ENCODE data around the gene ADAMTSL4.

DNA sequence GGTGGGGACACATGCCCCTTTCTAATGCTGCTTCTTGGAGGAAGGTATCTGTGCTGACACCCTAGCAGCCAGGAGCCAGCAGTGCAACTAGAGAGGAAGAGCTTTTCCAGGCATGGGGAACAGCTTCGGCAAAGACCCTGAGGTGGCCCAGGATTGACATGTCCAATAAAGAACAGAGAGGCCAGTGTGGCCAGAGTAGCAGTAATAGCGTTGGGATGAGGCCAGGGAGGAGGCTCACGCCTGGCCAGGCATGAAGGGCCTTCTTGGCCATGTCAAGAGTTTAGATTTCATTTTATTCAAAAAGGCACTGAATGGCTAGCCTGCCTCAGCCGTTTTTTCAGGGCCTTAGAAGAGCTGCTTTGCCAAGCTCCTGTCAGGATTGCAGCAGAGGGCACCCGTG is 16.3 kb upstream of the ADAMTSL4 start:
- TF ChIP-seq, protein P1, sequence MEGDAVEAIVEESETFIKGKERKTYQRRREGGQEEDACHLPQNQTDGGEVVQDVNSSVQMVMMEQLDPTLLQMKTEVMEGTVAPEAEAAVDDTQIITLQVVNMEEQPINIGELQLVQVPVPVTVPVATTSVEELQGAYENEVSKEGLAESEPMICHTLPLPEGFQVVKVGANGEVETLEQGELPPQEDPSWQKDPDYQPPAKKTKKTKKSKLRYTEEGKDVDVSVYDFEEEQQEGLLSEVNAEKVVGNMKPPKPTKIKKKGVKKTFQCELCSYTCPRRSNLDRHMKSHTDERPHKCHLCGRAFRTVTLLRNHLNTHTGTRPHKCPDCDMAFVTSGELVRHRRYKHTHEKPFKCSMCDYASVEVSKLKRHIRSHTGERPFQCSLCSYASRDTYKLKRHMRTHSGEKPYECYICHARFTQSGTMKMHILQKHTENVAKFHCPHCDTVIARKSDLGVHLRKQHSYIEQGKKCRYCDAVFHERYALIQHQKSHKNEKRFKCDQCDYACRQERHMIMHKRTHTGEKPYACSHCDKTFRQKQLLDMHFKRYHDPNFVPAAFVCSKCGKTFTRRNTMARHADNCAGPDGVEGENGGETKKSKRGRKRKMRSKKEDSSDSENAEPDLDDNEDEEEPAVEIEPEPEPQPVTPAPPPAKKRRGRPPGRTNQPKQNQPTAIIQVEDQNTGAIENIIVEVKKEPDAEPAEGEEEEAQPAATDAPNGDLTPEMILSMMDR (IDR thresholded peaks at IDR 0.05) = no peak
- no peak for TF ChIP-seq POLR2A (IDR thresholded peaks at IDR 0.05)
